Ectodermal cell (in vitro differentiated cells): ENCODE measurements around the gene NEURL1.

Experiments used
- H3K27ac ChIP-seq: 2 replicates; pipeline ENCODE4 v1.7.0; 2013; ENCODE audit warnings: mild to moderate bottlenecking, low read depth, low read length; ENCODE audit not compliant: insufficient read depth, poor library complexity, severe bottlenecking
- H3K27me3 ChIP-seq: 2 replicates; pipeline ENCODE4 v1.7.0; 2013; ENCODE audit warnings: mild to moderate bottlenecking, low read length; ENCODE audit not compliant: insufficient read depth, control insufficient read depth, poor library complexity, severe bottlenecking
- H3K36me3 ChIP-seq: one replicate; pipeline ENCODE4 v1.7.0; 2013; ENCODE audit warnings: low read length; ENCODE audit not compliant: control insufficient read depth, insufficient read depth
- H3K4me1 ChIP-seq: one replicate; pipeline ENCODE4 v1.7.0; 2013; ENCODE audit warnings: low read length; ENCODE audit not compliant: control insufficient read depth, insufficient read depth
- H3K4me3 ChIP-seq: 2 replicates; pipeline ENCODE4 v1.7.0; 2013; ENCODE audit warnings: low read depth, low read length, control low read depth; ENCODE audit not compliant: insufficient read depth
- H3K9me3 ChIP-seq: 2 replicates; pipeline ENCODE4 v1.7.0; 2013; ENCODE audit warnings: mild to moderate bottlenecking, low read length, moderate library complexity; ENCODE audit not compliant: control insufficient read depth
- WGBS, 2 experiments: methylation state at CpG; one replicate each; pipeline ENCODE4 v1.1.7; 2013; ENCODE audit warnings: missing lambda C conversion rate in 2 of 2; 5-methylcytosine and 5-hydroxymethylcytosine counted together

The NEURL1 gene

DNA sequence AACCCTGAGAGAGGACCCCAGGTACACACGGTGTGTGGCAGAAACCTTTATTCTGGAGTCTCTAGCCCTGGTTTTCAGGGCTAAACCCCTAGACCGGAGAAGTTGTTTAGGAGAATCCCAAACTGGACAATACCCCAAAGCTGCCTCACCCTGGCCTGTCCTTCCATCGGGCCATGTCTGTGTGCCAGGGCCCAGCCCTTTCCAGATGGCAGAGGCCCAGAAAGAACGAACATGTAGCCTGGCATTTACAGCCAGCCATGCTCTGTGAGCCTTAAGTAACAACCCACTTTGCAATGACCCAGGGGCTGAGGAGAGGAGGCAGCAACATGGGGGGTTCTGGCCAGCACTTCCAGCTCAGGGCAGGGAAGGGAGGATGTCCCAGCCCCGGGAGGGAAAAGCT, 142.1 kb downstream of the NEURL1 start:
- Histone ChIP-seq H3K27ac (no peak overlapping the region), H3K4me3 (no peak overlapping the region), H3K9me3 (no peaks in the 10 kb centered on the region), H3K4me1 (peaks cover 40% of the 10 kb centered on the region), H3K36me3 (no peaks in the 10 kb centered on the region), H3K27me3 (no peaks in the 10 kb centered on the region)
- whole genome bisulfite sequencing, 2 experiments, result 86 to 88% methylated on average over 5 of the region's 5 CpGs

DNA sequence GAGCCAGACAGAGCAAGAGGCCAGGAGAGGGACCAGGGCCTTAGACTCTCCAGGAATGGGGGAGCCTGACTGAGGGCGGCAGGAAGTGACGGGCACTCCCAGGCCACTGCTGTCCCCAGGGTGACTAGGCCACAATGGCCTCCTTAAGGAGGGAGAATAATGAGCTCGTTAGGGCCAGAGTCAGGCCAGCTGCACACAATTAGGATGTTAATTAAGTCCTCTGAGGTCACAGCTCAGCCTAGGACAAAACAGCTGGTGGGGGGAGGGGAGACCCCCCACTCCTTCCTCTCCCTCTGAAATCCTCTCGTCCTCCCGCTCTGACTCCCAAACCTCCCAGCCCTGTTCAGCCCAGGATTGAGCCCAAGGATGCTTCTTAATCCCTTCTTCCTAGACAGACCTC, 143.0 kb downstream of the NEURL1 start:
- no peak overlapping the region for H3K4me3 ChIP-seq
- 10 to 18% methylated on average over 5 of the region's 5 CpGs for WGBS, 2 experiments
- H3K36me3 ChIP-seq, result no peaks in the 10 kb centered on the region
- H3K9me3 ChIP-seq, result no peaks in the 10 kb centered on the region
- peak overlapping the region; percentile 71 for H3K27ac ChIP-seq
- H3K27me3 ChIP-seq, result no peaks in the 10 kb centered on the region
- H3K4me1 ChIP-seq, result peaks cover 40% of the 10 kb centered on the region

DNA sequence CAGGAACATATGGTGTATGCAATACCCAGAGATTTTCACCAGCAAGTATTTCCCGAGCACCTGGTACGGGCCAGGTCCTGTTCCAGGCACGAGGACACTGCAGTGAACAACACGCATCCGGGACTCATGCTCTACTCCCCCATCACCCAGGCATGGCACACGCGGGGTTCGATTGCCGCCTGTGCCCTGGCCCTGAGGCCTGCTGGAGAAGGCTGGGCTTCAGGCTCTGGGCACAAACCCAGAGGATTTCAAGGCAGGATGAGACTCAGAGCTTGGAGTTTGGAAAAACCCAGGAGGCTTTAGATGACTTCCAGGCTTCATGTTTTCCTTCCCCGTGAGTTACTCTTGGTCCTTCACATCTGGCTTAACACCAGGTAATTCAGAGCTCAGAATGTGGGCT, 143.5 kb downstream of the NEURL1 start:
- WGBS, 2 experiments, result 90 to 91% methylated on average over 10 of the region's 10 CpGs
- Histone ChIP-seq H3K4me1 (peaks cover 40% of the 10 kb centered on the region), H3K27ac (peak overlapping the region; percentile 71), H3K36me3 (no peaks in the 10 kb centered on the region), H3K4me3 (no peak overlapping the region), H3K9me3 (no peaks in the 10 kb centered on the region), H3K27me3 (no peaks in the 10 kb centered on the region)

DNA sequence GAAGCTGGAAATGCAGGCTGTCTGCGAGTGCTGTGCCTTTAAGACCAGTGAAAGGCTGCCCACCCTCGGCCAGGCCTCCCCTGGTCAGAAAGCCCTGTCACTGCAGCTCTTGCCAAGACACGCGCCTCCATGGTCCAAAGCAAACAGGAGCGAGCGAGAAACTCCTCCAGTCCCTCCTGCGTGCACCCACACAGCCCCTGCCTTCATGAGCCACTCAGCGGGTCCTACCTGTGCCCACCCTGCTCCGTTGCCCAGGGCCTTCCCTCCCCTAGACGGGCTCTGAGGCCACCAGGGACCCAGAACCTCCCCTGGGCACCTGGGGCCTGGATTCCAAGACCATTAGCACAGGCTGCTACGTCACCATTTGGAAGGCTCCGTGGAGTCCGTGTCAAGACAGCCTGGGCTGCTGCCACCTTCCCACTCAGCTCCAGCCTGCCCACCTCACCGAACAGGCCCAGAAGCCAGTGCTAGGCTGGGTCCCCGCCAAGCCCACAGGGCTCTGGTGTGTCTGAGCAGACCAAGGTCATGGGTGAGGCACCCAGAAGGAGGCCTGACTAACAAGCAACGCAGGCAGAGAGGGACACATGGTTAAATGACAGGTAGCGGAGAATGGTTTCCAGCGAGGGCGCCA, 144.5 kb downstream of the NEURL1 start:
- 80 to 82% methylated on average over 19 of the region's 19 CpGs for WGBS, 2 experiments

DNA sequence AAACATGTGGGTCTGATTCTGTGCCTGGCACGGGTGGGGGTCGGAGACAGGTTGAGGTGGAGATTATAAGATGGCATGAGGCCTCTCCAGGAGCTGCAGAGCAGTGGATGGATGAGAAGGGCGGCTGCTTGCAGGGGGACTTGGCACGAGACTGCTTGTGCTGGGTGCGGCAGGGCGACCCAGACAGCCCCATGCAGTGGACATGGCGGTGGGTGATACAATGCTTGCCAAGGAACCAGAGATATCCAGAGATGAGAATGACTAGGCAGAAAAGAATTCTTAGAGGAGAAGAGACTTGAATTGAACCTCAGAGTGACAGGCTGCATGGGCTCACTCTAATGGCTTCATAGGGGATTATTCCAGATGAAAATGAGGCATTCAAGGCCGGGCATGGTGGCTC, 145.4 kb downstream of the NEURL1 start:
- Histone ChIP-seq H3K4me3 (no peak overlapping the region), H3K9me3 (no peaks in the 10 kb centered on the region), H3K36me3 (no peaks in the 10 kb centered on the region), H3K27ac (no peak overlapping the region), H3K27me3 (no peaks in the 10 kb centered on the region), H3K4me1 (peaks cover 37% of the 10 kb centered on the region)
- WGBS, 2 experiments, result 93 to 94% methylated on average over 8 of the region's 8 CpGs

More for the DNA sequence above, 144.5 kb downstream of the NEURL1 start:
- no peak overlapping the region for H3K4me3 ChIP-seq
- peaks cover 40% of the 10 kb centered on the region for H3K4me1 ChIP-seq
- no peaks in the 10 kb centered on the region for H3K27me3 ChIP-seq
- H3K27ac ChIP-seq, result no peak overlapping the region
- H3K36me3 ChIP-seq, result no peaks in the 10 kb centered on the region
- no peaks in the 10 kb centered on the region for H3K9me3 ChIP-seq

DNA sequence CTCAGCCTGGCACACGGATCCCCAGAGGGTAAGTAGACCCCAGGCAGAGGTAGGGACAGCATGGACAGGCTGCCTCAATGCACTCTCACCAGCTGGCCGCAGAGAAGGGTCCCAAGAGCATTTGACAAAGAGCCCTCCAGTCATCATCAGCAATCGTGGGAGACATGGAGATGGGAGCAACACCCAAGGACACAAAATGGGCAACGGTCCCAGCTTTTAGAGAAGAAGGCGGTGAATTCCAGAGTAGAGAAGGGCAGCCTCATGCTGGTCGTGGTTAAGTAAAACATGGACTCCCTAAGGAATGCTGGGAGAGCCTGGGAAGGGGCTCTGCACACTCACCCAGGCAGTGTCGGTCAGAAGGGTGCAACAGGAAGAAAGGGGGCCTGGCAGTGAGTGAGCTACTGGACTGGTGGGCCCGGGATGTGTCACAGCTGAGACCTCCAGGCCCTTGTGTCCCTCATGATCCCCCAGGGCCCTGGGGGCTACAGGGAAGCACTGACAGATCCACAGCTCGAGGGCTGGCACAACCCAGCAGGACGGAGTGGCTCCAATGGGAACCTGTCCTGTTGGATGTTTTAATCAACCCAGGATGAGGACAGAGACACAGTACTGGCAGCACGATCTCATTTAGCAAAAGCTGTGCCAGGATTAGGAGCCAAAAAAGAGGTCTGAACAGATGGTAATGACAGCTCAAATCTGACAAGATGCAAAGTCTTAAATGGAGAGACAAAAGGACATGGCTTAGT, 147.1 kb downstream of the NEURL1 start:
- Histone ChIP-seq H3K36me3 (no peaks in the 10 kb centered on the region), H3K9me3 (no peaks in the 10 kb centered on the region), H3K4me3 (no peak overlapping the region), H3K4me1 (peaks cover 29% of the 10 kb centered on the region), H3K27me3 (no peaks in the 10 kb centered on the region), H3K27ac (no peak overlapping the region)
- WGBS, 2 experiments, result 91 to 93% methylated on average over 11 of the region's 11 CpGs

DNA sequence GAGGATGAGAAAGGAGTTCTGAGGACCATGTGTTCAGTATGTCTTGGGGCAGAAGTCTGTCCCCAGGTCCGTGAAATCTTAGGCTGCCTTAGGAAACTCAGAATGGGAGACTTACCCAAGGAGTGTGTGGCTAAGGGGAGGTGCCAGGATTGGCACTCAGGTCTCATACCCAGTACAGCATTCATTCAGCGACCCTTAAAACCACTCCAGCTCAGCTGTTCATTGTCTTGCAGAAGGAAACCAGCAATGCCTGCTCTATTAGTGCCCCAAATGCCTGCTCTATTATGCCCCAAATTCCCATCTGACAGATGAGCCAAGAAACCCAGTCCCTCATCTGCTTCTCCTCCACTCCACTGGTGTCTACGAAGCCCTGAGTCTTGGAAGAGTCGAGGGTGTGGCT, 147.8 kb downstream of the NEURL1 start:
- Histone ChIP-seq H3K27ac (no peak overlapping the region), H3K36me3 (no peaks in the 10 kb centered on the region), H3K4me3 (no peak overlapping the region), H3K9me3 (no peaks in the 10 kb centered on the region), H3K27me3 (no peaks in the 10 kb centered on the region), H3K4me1 (peaks cover 25% of the 10 kb centered on the region)
- 88 to 92% methylated on average over 4 of the region's 4 CpGs for WGBS, 2 experiments
